Gastrocnemius medialis (tissue), 4 donors: ENCODE results near the gene AP1B1. TPM values are rescaled to one million over a fixed set of nuclear protein-coding genes. Genes with fewer than 3 reads are reported as not detected.

Experiments
- ATAC-seq, 2 donors: fragments of 150-250 bp; one replicate each; pipeline ENCODE4 v1.9.1; 2016
- DNase-seq, 2 donors: peaks; one replicate each; pipeline ENCODE4 v3.0.0-alpha.2; 2019
- H3K27ac ChIP-seq, 4 donors: fragments of 200-600 bp; sonication (generic); 1 replicate in 1 of 4; 2 replicates in 3 of 4; pipeline ENCODE4 v1.5.1; 2016 to 2018; ENCODE audit warnings: mild to moderate bottlenecking in 2 of 4, moderate library complexity in 1 of 4
- H3K27me3 ChIP-seq, 3 donors: fragments of 200-600 bp; sonication (generic) in 2 of 3; 1 replicate in 1 of 3; 2 replicates in 2 of 3; pipeline versions ENCODE4 v1.5.1 to v1.6.0; 2016 to 2019; ENCODE audit warnings: mild to moderate bottlenecking in 1 of 3, moderate library complexity in 1 of 3
- H3K36me3 ChIP-seq, 2 donors: fragments of 200-600 bp; sonication (generic) in 1 of 2; one replicate each; pipeline ENCODE4 v1.5.1; 2017 to 2018
- H3K4me1 ChIP-seq, 2 donors: fragments of 200-600 bp; sonication (generic) in 1 of 2; one replicate each; pipeline ENCODE4 v1.5.1; 2016 to 2017; ENCODE audit warnings: mild to moderate bottlenecking in 2 of 2
- H3K4me3 ChIP-seq, 4 donors: fragments of 200-600 bp; sonication (generic) in 3 of 4; 1 replicate in 1 of 4; 2 replicates in 3 of 4; pipeline ENCODE4 v1.5.1; 2016 to 2019; ENCODE audit warnings: mild to moderate bottlenecking in 2 of 4
- H3K9me3 ChIP-seq, 3 donors: fragments of 200-600 bp; sonication (generic) in 2 of 3; 1 replicate in 1 of 3; 2 replicates in 2 of 3; pipeline ENCODE4 v1.5.1; 2016 to 2019
- CTCF ChIP-seq, 5 experiments: fragments of 450-650 bp in 3 of 5; fragments of 200-600 bp in 2 of 5; sonication (generic) in 2 of 5; IDR thresholded peaks in 4 of 5; conservative IDR thresholded peaks in 1 of 5; 1 replicate in 4 of 5; 2 replicates in 1 of 5; pipeline ENCODE4 v1.5.1; 2016 to 2019; ENCODE audit warnings: antibody characterized with exemption in 5 of 5, mild to moderate bottlenecking in 3 of 5, moderate library complexity in 3 of 5
- POLR2A ChIP-seq, 2 donors: fragments of 450-650 bp; IDR thresholded peaks; one replicate each; pipeline ENCODE4 v1.6.1; 2017; ENCODE audit warnings: antibody characterized with exemption in 2 of 2, mild to moderate bottlenecking in 2 of 2, moderate library complexity in 2 of 2
- in situ Hi-C, 4 donors: fragments of 200-750 bp; cut with MboI; loops; one replicate each; pipeline versions ENCODE4 v1.15.0 to v1.8.0; 2017; ENCODE audit warnings: low sequenced_read_pairs in 4 of 4
- intact Hi-C: fragments of 100-400 bp; cut with DNase I; formaldehyde crosslinking; loops from one replicate; pipeline ENCODE4 v1.15.1; 2023; ENCODE audit warnings: low total_unique reads
- total RNA-seq, 4 donors: library from RNA; depleted of rRNA; stranded (reverse); fragments of >200 nt; gene quantifications; one replicate each; pipeline versions ENCODE4 v1.1.0 to v1.2.3, GENCODE V29; 2016

AP1B1 gene
- total RNA-seq, 4 donors from 2014 or later: 26.5 to 44.6 (median 37.3) TPM

- peaks cover 32 to 61% of the 10 kb centered on the region in 2 donors for H3K4me1 ChIP-seq
- no peaks in the 10 kb centered on the region for H3K9me3 ChIP-seq
- TF ChIP-seq CTCF (IDR thresholded peaks at IDR 0.05 in 4 of 5, conservative IDR thresholded peaks at IDR 0.05 in 1 of 5) (no peak), POLR2A (IDR thresholded peaks at IDR 0.05) (no peak)
- no peaks in the 10 kb centered on the region for H3K36me3 ChIP-seq
- no peak for ATAC-seq
- intact Hi-C loops: no loop called here
- peak overlapping the region; percentile 67 to 89 (median 81) for H3K27ac ChIP-seq
- in situ Hi-C loops: no loop called here
- DNase-seq: no peak
- H3K4me3 ChIP-seq: peak overlapping the region in 1 of 4 donors; percentile 27
- H3K27me3 ChIP-seq: peaks cover 17 to 23% (median 21%) of the 10 kb centered on the region in 3 donors
Observed at GRCh38 chr22:29310065-29310862, 78.1 kb downstream of the AP1B1 start.

- Histone ChIP-seq H3K4me3 (peak overlapping the region; percentile 20 to 94 (median 56)), H3K9me3 (no peaks in the 10 kb centered on the region), H3K36me3 (no peaks in the 10 kb centered on the region), H3K27ac (peak overlapping the region; percentile 67 to 89 (median 81)), H3K4me1 (peaks cover 32 to 59% of the 10 kb centered on the region in 2 donors), H3K27me3 (peaks cover 12 to 18% (median 16%) of the 10 kb centered on the region in 3 donors)
- DNase-seq: no peak
- in situ Hi-C loops: loop anchor here in 1 of 4 donors (10.0 kb wide), 1 partner anchor 85 kb away; no protein-coding TSS in a partner anchor
- TF ChIP-seq POLR2A (IDR thresholded peaks at IDR 0.05): no peak
- no peak for TF ChIP-seq CTCF (IDR thresholded peaks at IDR 0.05 in 4 of 5, conservative IDR thresholded peaks at IDR 0.05 in 1 of 5)
- intact Hi-C loops: no loop called here
- no peak for ATAC-seq
Observed at GRCh38 chr22:29309332-29310064, 78.9 kb downstream of the AP1B1 start.

DNA sequence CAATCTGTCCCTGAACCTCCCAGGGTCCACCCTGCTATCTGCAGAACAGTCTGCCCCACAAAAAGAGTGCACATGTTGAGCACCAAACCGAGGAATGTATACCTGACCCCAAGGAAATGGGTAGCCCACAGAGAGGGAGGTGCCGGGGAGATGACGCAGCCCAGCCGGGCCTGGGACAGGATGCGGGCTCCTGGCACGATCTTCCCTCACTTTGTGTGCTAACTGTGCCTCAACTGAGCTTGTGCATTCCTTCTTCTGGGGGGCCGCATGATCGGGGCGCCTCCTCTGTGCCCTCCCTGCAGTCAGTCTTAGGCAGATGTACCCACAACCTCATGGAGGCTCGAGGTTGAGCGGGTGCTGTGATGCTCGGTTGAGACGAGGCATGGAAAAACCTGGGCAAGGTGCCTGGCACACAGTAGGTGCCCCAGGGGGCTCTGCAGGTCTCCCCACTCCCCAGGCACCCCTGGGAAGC, 79.5 kb downstream of the AP1B1 start:
- ATAC-seq (no peak), DNase-seq (no peak)
- Histone ChIP-seq H3K4me1 (peaks cover 32 to 52% of the 10 kb centered on the region in 2 donors), H3K27ac (peak overlapping the region; percentile 80 to 89 (median 83)), H3K9me3 (no peaks in the 10 kb centered on the region), H3K4me3 (peak overlapping the region; percentile 84 to 98 (median 94)), H3K36me3 (no peaks in the 10 kb centered on the region), H3K27me3 (peaks cover 6 to 11% (median 9%) of the 10 kb centered on the region in 3 donors)
- in situ Hi-C loops: loop anchor here in 1 of 4 donors (10.0 kb wide), 1 partner anchor 86 kb away; no protein-coding TSS in a partner anchor
- no peak for TF ChIP-seq CTCF (IDR thresholded peaks at IDR 0.05 in 4 of 5, conservative IDR thresholded peaks at IDR 0.05 in 1 of 5)
- intact Hi-C loops: no loop called here

- Histone ChIP-seq H3K27ac (peak overlapping the region; percentile 80 to 89 (median 83)), H3K36me3 (no peaks in the 10 kb centered on the region), H3K4me1 (peaks cover 32 to 48% of the 10 kb centered on the region in 2 donors), H3K27me3 (peaks cover under 1 to 6% (median 5%) of the 10 kb centered on the region in 3 donors), H3K4me3 (peak overlapping the region; percentile 84 to 98 (median 94)), H3K9me3 (no peaks in the 10 kb centered on the region)
- TF ChIP-seq CTCF (IDR thresholded peaks at IDR 0.05 in 4 of 5, conservative IDR thresholded peaks at IDR 0.05 in 1 of 5) (no peak), POLR2A (IDR thresholded peaks at IDR 0.05) (no peak)
- intact Hi-C loops (no loop called here), in situ Hi-C loops (loop anchor here in 1 of 4 donors (10.0 kb wide), 1 partner anchor 87 kb away; no protein-coding TSS in a partner anchor)
- DNase-seq (no peak), ATAC-seq (no peak)
Observed at GRCh38 chr22:29308148-29308790, 80.1 kb downstream of the AP1B1 start.
